Thyroid gland (tissue), 4 donors: ENCODE results near the gene MINDY4. TPM values are rescaled to one million over a fixed set of nuclear protein-coding genes. Genes with fewer than 3 reads are reported as not detected.

Experiments
- DNase-seq, 2 donors: peaks; one replicate each; pipeline ENCODE4 v3.0.0-alpha.2; 2019
- H3K27ac ChIP-seq, 3 donors: fragments of 200-600 bp; sonication (generic); 1 replicate in 2 of 3; 2 replicates in 1 of 3; pipeline ENCODE4 v1.5.1; 2016 to 2019; ENCODE audit warnings: mild to moderate bottlenecking in 1 of 3, moderate library complexity in 1 of 3
- H3K27me3 ChIP-seq: fragments of 200-600 bp; sonication (generic); one replicate; pipeline ENCODE4 v1.5.1; 2019
- H3K36me3 ChIP-seq, 2 donors: fragments of 200-600 bp; sonication (generic); one replicate each; pipeline ENCODE4 v1.5.1; 2016 to 2019
- H3K4me1 ChIP-seq, 2 donors: fragments of 200-600 bp; sonication (generic); one replicate each; pipeline ENCODE4 v1.5.1; 2017 to 2019
- H3K4me3 ChIP-seq, 3 donors: fragments of 200-600 bp; sonication (generic); replicated peaks in 1 of 3; 1 replicate in 2 of 3; 2 replicates in 1 of 3; pipeline ENCODE4 v1.5.1; 2016; ENCODE audit warnings: mild to moderate bottlenecking in 1 of 3
- H3K9me3 ChIP-seq: fragments of 200-600 bp; sonication (generic); one replicate; pipeline ENCODE4 v1.5.1; 2017
- POLR2A ChIP-seq, 2 donors: fragments of 450-650 bp; IDR thresholded peaks; one replicate each; pipeline ENCODE4 v1.6.1; 2017; ENCODE audit warnings: antibody characterized with exemption in 2 of 2, mild to moderate bottlenecking in 2 of 2, moderate library complexity in 1 of 2
- WGBS, 2 donors: methylation state at CpG; one replicate each; pipeline ENCODE4 v1.1.5; 2017; 5-methylcytosine and 5-hydroxymethylcytosine counted together
- intact Hi-C: fragments of 100-400 bp; cut with DNase I; formaldehyde crosslinking; loops from one replicate; pipeline ENCODE4 v1.15.1; 2023
- total RNA-seq, 4 donors: library from RNA; depleted of rRNA; stranded (reverse); fragments of >200 nt; gene quantifications; one replicate each; pipeline ENCODE4 v1.2.3, GENCODE V29; 2016
- TF ChIP-seq, protein P1 (sequence below), 6 experiments: fragments of 200-600 bp in 3 of 6; fragments of 450-650 bp in 3 of 6; sonication (generic) in 3 of 6; IDR thresholded peaks; one replicate each; pipeline ENCODE4 v1.5.1; 2016 to 2019; ENCODE audit warnings: antibody characterized with exemption in 6 of 6, mild to moderate bottlenecking in 2 of 6, inconsistent platforms in 1 of 6, moderate library complexity in 1 of 6

The MINDY4 gene
- total RNA-seq, 4 donors from 2014 or later: 17.9 to 33.2 (median 29.7) TPM

DNA sequence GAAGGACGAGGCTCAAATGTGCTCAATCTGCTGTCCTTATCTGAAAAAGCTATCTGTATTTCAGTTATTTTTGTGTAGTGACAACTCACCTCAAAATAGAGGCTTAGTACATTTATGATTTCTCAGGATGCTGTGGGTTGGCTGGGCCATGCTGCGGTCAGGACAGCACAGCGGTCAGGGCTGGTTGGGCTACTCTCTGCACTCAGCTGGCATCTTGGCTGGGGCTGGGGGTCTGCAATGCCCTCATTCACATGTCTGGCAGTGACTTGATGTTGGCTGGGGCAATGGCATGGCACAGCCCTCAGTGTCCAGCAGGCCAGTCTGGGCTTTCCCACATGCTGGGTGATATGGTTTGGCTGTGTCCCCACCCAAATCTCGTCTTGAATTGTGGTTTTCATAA, 34.9 kb upstream of the MINDY4 start:
- 93 to 95% methylated on average over 4 of the region's 4 CpGs for WGBS, 2 donors
- peaks cover 0 to 4% of the 10 kb centered on the region in 2 donors for H3K4me1 ChIP-seq
- no peak overlapping the region for H3K27ac ChIP-seq
- no peak overlapping the region for H3K4me3 ChIP-seq
- H3K9me3 ChIP-seq: no peaks in the 10 kb centered on the region
- intact Hi-C loops: no loop called here
- no peak for DNase-seq
- TF ChIP-seq, protein P1, sequence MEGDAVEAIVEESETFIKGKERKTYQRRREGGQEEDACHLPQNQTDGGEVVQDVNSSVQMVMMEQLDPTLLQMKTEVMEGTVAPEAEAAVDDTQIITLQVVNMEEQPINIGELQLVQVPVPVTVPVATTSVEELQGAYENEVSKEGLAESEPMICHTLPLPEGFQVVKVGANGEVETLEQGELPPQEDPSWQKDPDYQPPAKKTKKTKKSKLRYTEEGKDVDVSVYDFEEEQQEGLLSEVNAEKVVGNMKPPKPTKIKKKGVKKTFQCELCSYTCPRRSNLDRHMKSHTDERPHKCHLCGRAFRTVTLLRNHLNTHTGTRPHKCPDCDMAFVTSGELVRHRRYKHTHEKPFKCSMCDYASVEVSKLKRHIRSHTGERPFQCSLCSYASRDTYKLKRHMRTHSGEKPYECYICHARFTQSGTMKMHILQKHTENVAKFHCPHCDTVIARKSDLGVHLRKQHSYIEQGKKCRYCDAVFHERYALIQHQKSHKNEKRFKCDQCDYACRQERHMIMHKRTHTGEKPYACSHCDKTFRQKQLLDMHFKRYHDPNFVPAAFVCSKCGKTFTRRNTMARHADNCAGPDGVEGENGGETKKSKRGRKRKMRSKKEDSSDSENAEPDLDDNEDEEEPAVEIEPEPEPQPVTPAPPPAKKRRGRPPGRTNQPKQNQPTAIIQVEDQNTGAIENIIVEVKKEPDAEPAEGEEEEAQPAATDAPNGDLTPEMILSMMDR (IDR thresholded peaks at IDR 0.05): no peak
- no peak for TF ChIP-seq POLR2A (IDR thresholded peaks at IDR 0.05)
- no peaks in the 10 kb centered on the region for H3K36me3 ChIP-seq
- no peaks in the 10 kb centered on the region for H3K27me3 ChIP-seq

GRCh38 chr7:30738026-30738915, 32.9 kb upstream of the MINDY4 start:
- intact Hi-C loops: no loop called here
- TF ChIP-seq, protein P1 (IDR thresholded peaks at IDR 0.05): no peak
- TF ChIP-seq POLR2A (IDR thresholded peaks at IDR 0.05): no peak
- Histone ChIP-seq H3K9me3 (no peaks in the 10 kb centered on the region), H3K36me3 (no peaks in the 10 kb centered on the region), H3K4me1 (peaks cover 0 to 4% of the 10 kb centered on the region in 2 donors), H3K27me3 (no peaks in the 10 kb centered on the region), H3K27ac (no peak overlapping the region), H3K4me3 (no peak overlapping the region)
- 84 to 93% methylated on average over 6 of the region's 6 CpGs for WGBS, 2 donors
- DNase-seq: no peak

- no peaks in the 10 kb centered on the region for H3K36me3 ChIP-seq
- DNase-seq: no peak
- intact Hi-C loops: no loop called here
- WGBS, 2 donors: 94 to 100% methylated on average over 1 to 2 of the region's 2 CpGs
- H3K4me1 ChIP-seq: peaks cover 0 to 4% of the 10 kb centered on the region in 2 donors
- no peak overlapping the region for H3K27ac ChIP-seq
- TF ChIP-seq, protein P1 (IDR thresholded peaks at IDR 0.05): no peak
- TF ChIP-seq POLR2A (IDR thresholded peaks at IDR 0.05): no peak
- H3K27me3 ChIP-seq: no peaks in the 10 kb centered on the region
- H3K9me3 ChIP-seq: no peaks in the 10 kb centered on the region
- H3K4me3 ChIP-seq: no peak overlapping the region
Observed at GRCh38 chr7:30739691-30740090, 31.5 kb upstream of the MINDY4 start.

DNA sequence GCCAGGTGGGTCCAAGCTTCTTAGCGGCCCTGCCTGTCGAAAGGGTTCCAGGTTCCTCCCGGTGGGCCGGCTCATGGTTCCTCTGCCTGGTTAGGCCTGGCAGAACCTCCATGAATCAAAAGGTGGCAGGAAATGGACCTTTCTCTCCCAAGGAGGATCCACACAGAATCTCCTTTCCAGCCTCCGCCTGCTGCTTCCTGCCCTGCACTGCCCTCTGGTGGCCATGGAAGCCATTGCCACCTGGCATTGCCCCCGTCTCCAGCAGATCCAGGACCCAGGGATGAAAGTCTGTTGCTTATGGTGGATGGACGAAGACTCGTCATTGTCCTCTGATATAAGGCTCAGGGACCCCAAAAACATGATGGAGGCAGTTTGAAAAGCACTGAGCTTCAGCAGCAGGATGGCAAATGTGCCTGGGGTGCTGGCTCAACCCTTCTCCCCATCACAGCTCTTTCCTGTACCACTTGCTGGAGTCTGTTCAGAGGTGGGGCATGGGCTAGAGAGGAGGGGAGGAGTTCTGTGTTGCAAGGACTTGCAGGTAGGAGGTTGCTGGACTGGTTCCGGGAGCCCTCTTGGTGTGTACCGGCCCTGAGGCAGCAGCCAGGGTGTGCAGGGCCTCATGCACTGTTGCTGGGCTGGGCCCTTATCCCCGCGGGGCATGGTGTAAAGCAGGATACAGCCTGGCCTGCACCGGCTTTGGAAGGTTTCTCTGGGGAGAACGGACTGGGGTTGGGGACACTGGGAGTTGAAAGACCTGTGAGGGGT, 30.6 kb upstream of the MINDY4 start:
- Histone ChIP-seq H3K36me3 (no peaks in the 10 kb centered on the region), H3K4me1 (peaks cover 0 to 4% of the 10 kb centered on the region in 2 donors), H3K27ac (no peak overlapping the region), H3K27me3 (no peaks in the 10 kb centered on the region), H3K9me3 (no peaks in the 10 kb centered on the region), H3K4me3 (no peak overlapping the region)
- TF ChIP-seq, protein P1 (IDR thresholded peaks at IDR 0.05): peak; percentile 92 to 98 (median 95)
- TF ChIP-seq POLR2A (IDR thresholded peaks at IDR 0.05): no peak
- intact Hi-C loops: no loop called here
- peak; percentile 70 to 79 for DNase-seq
- 37 to 44% methylated on average over 8 to 13 of the region's 14 CpGs for WGBS, 2 donors
